ENCODE measurements around the gene CYP4A11.
"Not testable (repeated sequence)": the region's sequence is repeated elsewhere in the genome, so short reads cannot be mapped to it uniquely, and the experiment has no call there.

The CYP4A11 gene

GRCh38 chr1:46941135-46941694 lies at the start of gene CYP4A11:
CYP4A11 (minus strand) TSS chr1:46941476; CDS start chr1:46941433, 43 bp downstream.
- no peak for DNase-seq (ENCODE audit: low read depth in 3 of 3, low spot score in 1 of 3)

GRCh38 chr1:46990541-46990940 lies 49.3 kb upstream of the CYP4A11 start:
- not testable (repeated sequence) for DNase-seq (ENCODE audit: low read depth in 3 of 3, low spot score in 1 of 3)

GRCh38 chr1:46983830-46984586 lies 42.7 kb upstream of the CYP4A11 start:
- DNase-seq (ENCODE audit: low read depth in 3 of 3, low spot score in 1 of 3), result no peak

GRCh38 chr1:46983166-46983829 lies 42.0 kb upstream of the CYP4A11 start:
- DNase-seq (ENCODE audit: low read depth in 3 of 3, low spot score in 1 of 3), result no peak

GRCh38 chr1:46969014-46969619 lies 27.8 kb upstream of the CYP4A11 start:
- DNase-seq (ENCODE audit: low read depth in 3 of 3, low spot score in 1 of 3), result no peak

GRCh38 chr1:46962272-46962671 lies 21.0 kb upstream of the CYP4A11 start:
- not testable (repeated sequence) for DNase-seq (ENCODE audit: low read depth in 3 of 3, low spot score in 1 of 3)

- no peak for DNase-seq (ENCODE audit: low read depth in 3 of 3, low spot score in 1 of 3)
Measured at GRCh38 chr1:46961066-46961758, 19.9 kb upstream of the CYP4A11 start.

GRCh38 chr1:46960250-46960649 lies 19.0 kb upstream of the CYP4A11 start:
- no peak for DNase-seq (ENCODE audit: low read depth in 3 of 3, low spot score in 1 of 3)

GRCh38 chr1:46955116-46955515 lies 13.8 kb upstream of the CYP4A11 start:
- not testable (repeated sequence) for DNase-seq (ENCODE audit: low read depth in 3 of 3, low spot score in 1 of 3)

GRCh38 chr1:46953847-46954246 lies 12.6 kb upstream of the CYP4A11 start:
- not testable (repeated sequence) for DNase-seq (ENCODE audit: low read depth in 3 of 3, low spot score in 1 of 3)

- not testable (repeated sequence) for DNase-seq (ENCODE audit: low read depth in 3 of 3, low spot score in 1 of 3)
Measured at GRCh38 chr1:46949417-46949666, 8.1 kb upstream of the CYP4A11 start.

- no peak for DNase-seq (ENCODE audit: low read depth in 3 of 3, low spot score in 1 of 3)
Measured at GRCh38 chr1:46948629-46949416, 7.5 kb upstream of the CYP4A11 start.

- not testable (repeated sequence) for DNase-seq (ENCODE audit: low read depth in 3 of 3, low spot score in 1 of 3)
Measured at GRCh38 chr1:46947706-46948105, 6.4 kb upstream of the CYP4A11 start.

- no peak for DNase-seq (ENCODE audit: low read depth in 3 of 3, low spot score in 1 of 3)
Measured at GRCh38 chr1:46942086-46942485, 810 bp upstream of the CYP4A11 start.

- DNase-seq (ENCODE audit: low read depth in 3 of 3, low spot score in 1 of 3), result no peak
Measured at GRCh38 chr1:46940307-46940706, 969 bp downstream of the CYP4A11 start.

- no peak for DNase-seq (ENCODE audit: low read depth in 3 of 3, low spot score in 1 of 3)
Measured at GRCh38 chr1:46937270-46937669, 4.0 kb downstream of the CYP4A11 start.

GRCh38 chr1:46936788-46937187 lies 4.5 kb downstream of the CYP4A11 start:
- DNase-seq (ENCODE audit: low read depth in 3 of 3, low spot score in 1 of 3), result no peak

- DNase-seq (ENCODE audit: low read depth in 3 of 3, low spot score in 1 of 3), result not testable (repeated sequence)
Measured at GRCh38 chr1:46934852-46935251, 6.4 kb downstream of the CYP4A11 start.

- not testable (repeated sequence) for DNase-seq (ENCODE audit: low read depth in 3 of 3, low spot score in 1 of 3)
Measured at GRCh38 chr1:46932020-46932419, 9.3 kb downstream of the CYP4A11 start.

- no peak for DNase-seq (ENCODE audit: low read depth in 3 of 3, low spot score in 1 of 3)
Measured at GRCh38 chr1:46931151-46931550, 10.1 kb downstream of the CYP4A11 start.
